BE2C (cell line): Measurements from ENCODE around the gene CPT2.

Experiments used
- DNase-seq: peaks from one replicate; pipeline ENCODE4 v3.0.0-alpha.2; 2020
- H3K27me3 ChIP-seq: fragments of 250-450 bp; sonication (Bioruptor Pico); 2 replicates; pipeline ENCODE4 v1.5.1; 2020; ENCODE audit warnings: mild to moderate bottlenecking
- H3K36me3 ChIP-seq: fragments of 250-450 bp; sonication (Bioruptor Pico); 2 replicates; pipeline ENCODE4 v1.5.1; 2020; ENCODE audit warnings: mild to moderate bottlenecking
- H3K4me1 ChIP-seq: fragments of 250-450 bp; sonication (Bioruptor Pico); 2 replicates; pipeline ENCODE4 v1.5.1; 2020
- H3K4me3 ChIP-seq: 2 replicates; pipeline ENCODE4 v1.5.1; 2011; ENCODE audit warnings: low read depth, low read length
- H3K9me3 ChIP-seq: fragments of 250-450 bp; sonication (Bioruptor Pico); 2 replicates; pipeline ENCODE4 v1.5.1; 2020
- TF ChIP-seq, protein P1 (sequence below): IDR thresholded peaks from 2 replicates; pipeline ENCODE4 v1.5.1; 2012; ENCODE audit warnings: mild to moderate bottlenecking, low read depth, low read length

The CPT2 gene

DNA sequence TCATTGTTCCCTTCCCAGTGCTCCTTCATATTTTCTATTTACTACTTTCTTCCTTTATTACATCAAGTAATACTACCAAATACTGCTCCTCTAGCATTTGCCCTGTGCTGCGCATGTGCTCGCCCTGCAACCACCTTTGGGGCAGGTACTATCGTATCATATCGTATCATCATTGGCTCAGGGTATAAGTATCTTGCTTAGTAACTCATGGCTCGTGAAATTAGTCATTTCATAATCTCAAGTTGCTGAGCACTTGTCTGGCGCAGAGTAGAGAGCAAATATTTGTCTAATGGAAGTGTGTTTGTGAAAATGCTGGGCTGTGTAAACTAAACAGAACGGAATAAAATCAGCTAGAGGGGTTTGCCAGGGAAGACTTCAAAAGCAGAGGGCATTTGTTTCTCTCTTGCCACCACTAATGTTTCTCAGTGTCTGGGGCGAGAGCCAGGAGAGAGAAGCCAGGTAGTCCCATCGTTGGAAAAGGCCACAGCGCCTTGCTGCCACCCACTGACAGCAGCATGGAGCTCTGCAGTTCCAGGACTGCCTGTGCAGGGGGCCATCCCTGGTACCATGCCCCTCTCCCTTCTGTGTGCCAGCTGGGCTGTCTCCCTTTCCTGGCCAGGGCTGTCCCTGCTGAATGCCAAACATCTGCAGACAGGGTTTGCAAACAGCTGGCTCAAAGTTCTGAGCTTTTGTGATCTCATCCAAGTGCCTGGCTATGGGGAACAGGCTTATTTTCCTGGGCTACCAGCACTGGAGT is 20.0 kb upstream of the CPT2 start:
- DNase-seq, result peak; percentile 15
- H3K9me3 ChIP-seq, result no peaks in the 10 kb centered on the region
- no peaks in the 10 kb centered on the region for H3K27me3 ChIP-seq
- H3K4me1 ChIP-seq, result no peaks in the 10 kb centered on the region
- no peak overlapping the region for H3K4me3 ChIP-seq
- no peaks in the 10 kb centered on the region for H3K36me3 ChIP-seq
- TF ChIP-seq, protein P1, sequence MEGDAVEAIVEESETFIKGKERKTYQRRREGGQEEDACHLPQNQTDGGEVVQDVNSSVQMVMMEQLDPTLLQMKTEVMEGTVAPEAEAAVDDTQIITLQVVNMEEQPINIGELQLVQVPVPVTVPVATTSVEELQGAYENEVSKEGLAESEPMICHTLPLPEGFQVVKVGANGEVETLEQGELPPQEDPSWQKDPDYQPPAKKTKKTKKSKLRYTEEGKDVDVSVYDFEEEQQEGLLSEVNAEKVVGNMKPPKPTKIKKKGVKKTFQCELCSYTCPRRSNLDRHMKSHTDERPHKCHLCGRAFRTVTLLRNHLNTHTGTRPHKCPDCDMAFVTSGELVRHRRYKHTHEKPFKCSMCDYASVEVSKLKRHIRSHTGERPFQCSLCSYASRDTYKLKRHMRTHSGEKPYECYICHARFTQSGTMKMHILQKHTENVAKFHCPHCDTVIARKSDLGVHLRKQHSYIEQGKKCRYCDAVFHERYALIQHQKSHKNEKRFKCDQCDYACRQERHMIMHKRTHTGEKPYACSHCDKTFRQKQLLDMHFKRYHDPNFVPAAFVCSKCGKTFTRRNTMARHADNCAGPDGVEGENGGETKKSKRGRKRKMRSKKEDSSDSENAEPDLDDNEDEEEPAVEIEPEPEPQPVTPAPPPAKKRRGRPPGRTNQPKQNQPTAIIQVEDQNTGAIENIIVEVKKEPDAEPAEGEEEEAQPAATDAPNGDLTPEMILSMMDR, result peak; percentile 28

DNA sequence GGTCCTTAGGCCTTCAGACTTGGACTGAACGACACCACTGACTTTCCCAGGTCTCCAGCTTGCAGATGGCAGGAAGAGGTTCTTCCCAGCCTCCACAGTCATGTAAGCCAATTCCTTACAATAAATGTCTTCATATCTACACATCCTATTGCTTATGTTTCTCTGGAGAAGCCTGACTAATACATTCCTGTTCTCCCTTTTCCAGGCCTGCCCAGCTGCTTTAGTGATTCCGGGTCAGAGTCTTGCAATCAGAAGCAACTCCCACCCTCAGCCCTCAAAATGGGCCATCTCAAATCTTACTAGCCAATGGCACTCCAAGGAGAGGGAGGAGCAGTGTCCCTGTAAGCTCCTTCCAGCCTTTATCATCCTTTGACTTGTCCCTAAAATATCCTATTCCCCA is 16.4 kb upstream of the CPT2 start:
- Histone ChIP-seq H3K36me3 (no peaks in the 10 kb centered on the region), H3K4me1 (no peaks in the 10 kb centered on the region), H3K4me3 (no peak overlapping the region), H3K27me3 (no peaks in the 10 kb centered on the region), H3K9me3 (no peaks in the 10 kb centered on the region)
- DNase-seq, result no peak
- TF ChIP-seq, protein P1, result no peak

DNA sequence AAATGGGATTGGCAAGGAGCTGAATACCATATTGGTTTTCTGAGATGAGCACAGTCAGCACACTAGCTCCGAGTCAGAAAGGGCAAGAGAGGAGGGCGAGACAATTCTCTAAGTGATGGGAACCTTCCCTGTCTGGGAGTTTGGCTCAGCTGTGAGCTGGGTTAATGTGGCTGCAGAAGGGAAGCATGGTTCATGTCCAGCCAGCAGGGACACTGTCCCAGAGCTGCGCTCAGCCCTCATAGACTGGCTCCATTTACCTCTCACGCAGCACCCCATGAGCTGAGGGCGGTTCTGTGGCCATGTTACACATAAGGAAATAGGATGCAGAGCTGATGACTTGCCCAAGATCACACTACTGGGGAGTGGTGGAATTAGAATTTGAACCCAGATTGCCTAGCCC is 15.7 kb upstream of the CPT2 start:
- Histone ChIP-seq H3K9me3 (no peaks in the 10 kb centered on the region), H3K4me1 (no peaks in the 10 kb centered on the region), H3K4me3 (no peak overlapping the region), H3K36me3 (no peaks in the 10 kb centered on the region), H3K27me3 (no peaks in the 10 kb centered on the region)
- TF ChIP-seq, protein P1, result no peak
- DNase-seq, result no peak

DNA sequence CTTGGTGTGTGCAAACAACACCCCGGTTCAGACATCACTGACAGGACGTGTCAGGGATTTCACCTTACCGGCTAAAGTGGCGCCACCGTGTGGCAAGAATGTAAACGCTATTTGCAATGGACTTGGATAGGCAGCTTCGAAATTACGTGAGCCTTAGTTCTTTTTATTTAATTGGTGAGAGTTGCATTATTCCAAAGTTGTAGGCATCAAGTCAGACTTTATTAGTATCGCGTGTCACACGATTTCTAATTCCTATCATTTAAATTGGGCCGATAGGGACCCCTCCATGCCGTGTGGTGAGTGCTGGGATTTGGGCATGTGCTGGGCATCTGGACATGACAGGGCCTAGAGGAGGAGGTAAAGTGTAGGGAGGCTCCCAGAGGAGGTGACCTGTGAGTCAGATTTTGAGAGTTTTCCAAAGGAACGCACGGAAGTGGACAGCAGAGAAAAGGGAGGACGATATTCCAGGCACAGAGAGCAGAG is 14.5 kb upstream of the CPT2 start:
- DNase-seq, result peak; percentile 73
- H3K9me3 ChIP-seq, result no peaks in the 10 kb centered on the region
- no peak overlapping the region for H3K4me3 ChIP-seq
- no peaks in the 10 kb centered on the region for H3K27me3 ChIP-seq
- no peaks in the 10 kb centered on the region for H3K36me3 ChIP-seq
- H3K4me1 ChIP-seq, result no peaks in the 10 kb centered on the region
- TF ChIP-seq, protein P1, result peak; percentile 70

DNA sequence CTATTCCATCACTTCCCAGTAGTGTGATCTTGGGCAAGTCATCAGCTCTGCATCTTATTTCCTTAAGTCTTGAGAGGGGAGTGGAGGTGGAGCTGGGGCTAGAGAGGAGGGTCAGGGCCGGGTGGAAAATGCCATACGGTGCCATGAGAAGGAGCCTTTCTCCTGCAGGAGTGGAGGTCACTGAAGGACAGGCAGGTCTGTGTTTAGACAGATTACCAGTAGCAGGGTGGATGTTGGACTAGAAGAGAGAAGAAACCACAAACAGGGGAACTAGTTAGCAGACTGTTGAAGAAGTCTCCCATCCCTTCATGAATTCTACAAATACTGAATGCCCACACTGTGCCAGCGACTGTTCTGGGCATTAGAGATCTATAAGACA is 13.9 kb upstream of the CPT2 start:
- Histone ChIP-seq H3K4me1 (no peaks in the 10 kb centered on the region), H3K4me3 (no peak overlapping the region), H3K36me3 (no peaks in the 10 kb centered on the region), H3K9me3 (no peaks in the 10 kb centered on the region), H3K27me3 (no peaks in the 10 kb centered on the region)
- TF ChIP-seq, protein P1, result no peak
- DNase-seq, result no peak
